Anterior cingulate cortex (tissue), 58 donors: ENCODE data around the gene CRYBB1.
A peak's percentile ranks its signal among the peaks of the same experiment; 100 is the strongest.

Source experiments
- DNase-seq, 58 donors: peaks; one replicate each; lab custom pipeline; 2025; lab: John Stamatoyannopoulos, UW

Gene CRYBB1

GRCh38 chr22:26617271-26618199, at the start of gene CRYBB1:
TSS of gene CRYBB1 (minus strand) at chr22:26618027. CDS start at chr22:26616319, 1,708 bp downstream.
- peak in 9 of 58 donors; percentile 3 to 19 (median 9) for DNase-seq

GRCh38 chr22:26667140-26667539, 49.3 kb upstream of the CRYBB1 start:
- no peak for DNase-seq

GRCh38 chr22:26665813-26666231, 48.0 kb upstream of the CRYBB1 start:
- DNase-seq: no peak

GRCh38 chr22:26663374-26663923, 45.6 kb upstream of the CRYBB1 start:
- no peak for DNase-seq

- no peak for DNase-seq
Measured at GRCh38 chr22:26662160-26662559, 44.3 kb upstream of the CRYBB1 start.

- peak in 1 of 58 donors; percentile 15 for DNase-seq
Measured at GRCh38 chr22:26660961-26661578, 43.2 kb upstream of the CRYBB1 start.

GRCh38 chr22:26660356-26660755, 42.5 kb upstream of the CRYBB1 start:
- no peak for DNase-seq

- peak in 44 of 58 donors; percentile 8 to 75 (median 46) for DNase-seq
Measured at GRCh38 chr22:26658671-26659478, 41.0 kb upstream of the CRYBB1 start.

- no peak for DNase-seq
Measured at GRCh38 chr22:26658161-26658560, 40.3 kb upstream of the CRYBB1 start.

- DNase-seq: peak in 54 of 58 donors; percentile 11 to 89 (median 53)
Measured at GRCh38 chr22:26656891-26657851, 39.3 kb upstream of the CRYBB1 start, which contains the start of gene MIAT. TSS of gene MIAT (plus strand) at chr22:26657588.

GRCh38 chr22:26651815-26652214, 34.0 kb upstream of the CRYBB1 start:
- no peak for DNase-seq

GRCh38 chr22:26650722-26651421, 33.0 kb upstream of the CRYBB1 start:
- DNase-seq: no peak

GRCh38 chr22:26648528-26649388, 30.9 kb upstream of the CRYBB1 start:
- DNase-seq: peak in 3 of 58 donors; percentile 3 to 17 (median 5)

GRCh38 chr22:26648011-26648497, 30.2 kb upstream of the CRYBB1 start:
- DNase-seq: peak in 15 of 58 donors; percentile 7 to 78 (median 22)

GRCh38 chr22:26646158-26646557, 28.3 kb upstream of the CRYBB1 start:
- DNase-seq: peak in 6 of 58 donors; percentile 8 to 50 (median 18)

GRCh38 chr22:26643418-26644100, 25.7 kb upstream of the CRYBB1 start:
- no peak for DNase-seq
